GM23338 (cell line): Measurements from ENCODE around the gene CSTF2. TPM values are rescaled to one million over a fixed set of nuclear protein-coding genes. Genes with fewer than 3 reads are reported as not detected.

ENCODE experiments used
- ATAC-seq: fragments of 200-7000 bp; cut with Tn5 transposase; 3 replicates; pipeline ENCODE4 v1.9.1; 2020
- DNase-seq: peaks from one replicate; pipeline ENCODE4 v3.0.0-alpha.2; 2015; ENCODE audit warnings: low spot score
- H2AFZ ChIP-seq: fragments of 200-600 bp; sonication (generic); 2 replicates; pipeline ENCODE4 v1.8.0; 2016; ENCODE audit warnings: antibody characterized with exemption, mild to moderate bottlenecking, moderate library complexity
- H3F3A ChIP-seq: fragments of 200-600 bp; sonication (generic); replicated peaks from 2 replicates; pipeline ENCODE4 v1.8.0; 2017; ENCODE audit warnings: antibody characterized with exemption, mixed run types, low read depth
- H3K27ac ChIP-seq: fragments of 200-600 bp; sonication (generic); 2 replicates; pipeline ENCODE4 v1.6.1; 2016; ENCODE audit warnings: low read depth
- H3K27me3 ChIP-seq: fragments of 200-600 bp; sonication (generic); 2 replicates; pipeline ENCODE4 v1.8.0; 2016; ENCODE audit warnings: mild to moderate bottlenecking, mixed run types, moderate library complexity; ENCODE audit not compliant: insufficient read depth
- H3K36me3 ChIP-seq: fragments of 200-600 bp; sonication (generic); 2 replicates; pipeline ENCODE4 v1.8.0; 2016; ENCODE audit warnings: mild to moderate bottlenecking; ENCODE audit not compliant: insufficient read depth
- H3K4me1 ChIP-seq: fragments of 200-600 bp; sonication (generic); 2 replicates; pipeline ENCODE4 v1.8.0; 2016; ENCODE audit warnings: mild to moderate bottlenecking, moderate library complexity; ENCODE audit not compliant: insufficient read depth
- H3K4me2 ChIP-seq: fragments of 200-600 bp; sonication (generic); 2 replicates; pipeline ENCODE4 v1.7.1; 2017; ENCODE audit warnings: mixed run types
- H3K4me3 ChIP-seq: fragments of 200-600 bp; sonication (generic); 2 replicates; pipeline ENCODE4 v1.6.1; 2016; ENCODE audit warnings: mixed run types
- H3K79me2 ChIP-seq: fragments of 200-600 bp; sonication (generic); replicated peaks from 2 replicates; pipeline ENCODE4 v1.8.0; 2017; ENCODE audit warnings: mild to moderate bottlenecking; ENCODE audit not compliant: insufficient read depth
- H3K9me2 ChIP-seq: fragments of 200-600 bp; sonication (generic); 2 replicates; pipeline ENCODE4 v1.8.0; 2017; ENCODE audit not compliant: insufficient read depth
- H4K20me1 ChIP-seq: fragments of 200-600 bp; sonication (generic); replicated peaks from 2 replicates; pipeline ENCODE4 v1.8.0; 2017; ENCODE audit warnings: mild to moderate bottlenecking; ENCODE audit not compliant: insufficient read depth
- H3K27ac Mint-ChIP-seq: 2 replicates; pipeline ENCODE4 v1.8.0; 2020; ENCODE audit warnings: inconsistent platforms, mild to moderate bottlenecking, moderate library complexity, mixed read lengths
- H3K27me3 Mint-ChIP-seq: 3 replicates; pipeline ENCODE4 v1.8.0; 2022; ENCODE audit warnings: low read depth, mild to moderate bottlenecking, moderate library complexity, mixed read lengths, inconsistent platforms; ENCODE audit not compliant: insufficient read depth, poor library complexity
- H3K36me3 Mint-ChIP-seq: 3 replicates; pipeline ENCODE4 v1.8.0; 2021; ENCODE audit warnings: low read depth, mild to moderate bottlenecking, inconsistent platforms, moderate library complexity, mixed read lengths
- H3K4me1 Mint-ChIP-seq: 3 replicates; pipeline ENCODE4 v1.8.0; 2020; ENCODE audit warnings: mild to moderate bottlenecking, inconsistent platforms, mixed read lengths
- H3K4me3 Mint-ChIP-seq: 3 replicates; pipeline ENCODE4 v1.8.0; 2021; ENCODE audit warnings: moderate library complexity, mild to moderate bottlenecking, inconsistent platforms, mixed read lengths
- H3K9me3 Mint-ChIP-seq: 3 replicates; pipeline ENCODE4 v1.8.0; 2020; ENCODE audit warnings: moderate library complexity, mild to moderate bottlenecking, inconsistent platforms, mixed read lengths
- CTCF ChIP-seq, 2 experiments: fragments of 200-600 bp in 1 of 2; sonication (generic) in 1 of 2; conservative IDR thresholded peaks; 2 replicates each; pipeline versions ENCODE4 v1.5.1 to v1.6.1; 2016 to 2017; ENCODE audit warnings: antibody characterized with exemption in 2 of 2, low read depth in 2 of 2, mild to moderate bottlenecking in 2 of 2, moderate library complexity in 1 of 2
- EZH2 ChIP-seq: fragments of 200-600 bp; sonication (generic); IDR thresholded peaks from one replicate; pipeline ENCODE4 v1.8.0; 2017; ENCODE audit warnings: antibody characterized with exemption, mild to moderate bottlenecking, low read depth; ENCODE audit not compliant: unreplicated experiment
- JUNB ChIP-seq: IDR thresholded peaks from one replicate; pipeline ENCODE4 v1.6.1; 2016; ENCODE audit warnings: antibody characterized with exemption; ENCODE audit not compliant: unreplicated experiment
- NANOG ChIP-seq: IDR thresholded peaks from 2 replicates; pipeline ENCODE4 v1.6.1; 2016; ENCODE audit warnings: antibody characterized with exemption, borderline replicate concordance
- polyA plus RNA-seq: library from polyadenylated mRNA; unstranded; fragments of >200 nt; fragmentation: Nextera tagmentation; extraction: Ambion mirVana; gene quantifications from 2 replicates; pipeline ENCODE4 v1.2.1, GENCODE V29; 2016
- total RNA-seq: library from RNA; depleted of rRNA; stranded (reverse); fragments of >200 nt; shearing (Covaris generic); gene quantifications from 2 replicates; pipeline ENCODE4 v1.2.3, GENCODE V29; 2014
- TF ChIP-seq, protein P1 (sequence below): fragments of 250-450 bp; sonication (Bioruptor Pico); IDR thresholded peaks from 2 replicates; pipeline ENCODE4 v1.5.0; 2020; ENCODE audit warnings: mild to moderate bottlenecking, moderate library complexity

CSTF2 gene
- total and polyA plus RNA-seq, 2 experiments from 2014 or later, result 24.4 to 30.1 TPM

- Mint-ChIP-seq H3K27me3 (no peaks in the 10 kb centered on the region), H3K9me3 (no peaks in the 10 kb centered on the region; the same call in 2 of the 3 replicates), H3K4me1 (no peaks in the 10 kb centered on the region), H3K27ac (no peak overlapping the region), H3K4me3 (no peak overlapping the region), H3K36me3 (no peaks in the 10 kb centered on the region)
- no peak overlapping the region for H3K27ac ChIP-seq
- no peak overlapping the region for H3K4me3 ChIP-seq
- no peak overlapping the region for H3K4me2 ChIP-seq
- H3K36me3 ChIP-seq, result no peaks in the 10 kb centered on the region
- no peaks in the 10 kb centered on the region for H3K9me2 ChIP-seq
- TF ChIP-seq, protein P1, sequence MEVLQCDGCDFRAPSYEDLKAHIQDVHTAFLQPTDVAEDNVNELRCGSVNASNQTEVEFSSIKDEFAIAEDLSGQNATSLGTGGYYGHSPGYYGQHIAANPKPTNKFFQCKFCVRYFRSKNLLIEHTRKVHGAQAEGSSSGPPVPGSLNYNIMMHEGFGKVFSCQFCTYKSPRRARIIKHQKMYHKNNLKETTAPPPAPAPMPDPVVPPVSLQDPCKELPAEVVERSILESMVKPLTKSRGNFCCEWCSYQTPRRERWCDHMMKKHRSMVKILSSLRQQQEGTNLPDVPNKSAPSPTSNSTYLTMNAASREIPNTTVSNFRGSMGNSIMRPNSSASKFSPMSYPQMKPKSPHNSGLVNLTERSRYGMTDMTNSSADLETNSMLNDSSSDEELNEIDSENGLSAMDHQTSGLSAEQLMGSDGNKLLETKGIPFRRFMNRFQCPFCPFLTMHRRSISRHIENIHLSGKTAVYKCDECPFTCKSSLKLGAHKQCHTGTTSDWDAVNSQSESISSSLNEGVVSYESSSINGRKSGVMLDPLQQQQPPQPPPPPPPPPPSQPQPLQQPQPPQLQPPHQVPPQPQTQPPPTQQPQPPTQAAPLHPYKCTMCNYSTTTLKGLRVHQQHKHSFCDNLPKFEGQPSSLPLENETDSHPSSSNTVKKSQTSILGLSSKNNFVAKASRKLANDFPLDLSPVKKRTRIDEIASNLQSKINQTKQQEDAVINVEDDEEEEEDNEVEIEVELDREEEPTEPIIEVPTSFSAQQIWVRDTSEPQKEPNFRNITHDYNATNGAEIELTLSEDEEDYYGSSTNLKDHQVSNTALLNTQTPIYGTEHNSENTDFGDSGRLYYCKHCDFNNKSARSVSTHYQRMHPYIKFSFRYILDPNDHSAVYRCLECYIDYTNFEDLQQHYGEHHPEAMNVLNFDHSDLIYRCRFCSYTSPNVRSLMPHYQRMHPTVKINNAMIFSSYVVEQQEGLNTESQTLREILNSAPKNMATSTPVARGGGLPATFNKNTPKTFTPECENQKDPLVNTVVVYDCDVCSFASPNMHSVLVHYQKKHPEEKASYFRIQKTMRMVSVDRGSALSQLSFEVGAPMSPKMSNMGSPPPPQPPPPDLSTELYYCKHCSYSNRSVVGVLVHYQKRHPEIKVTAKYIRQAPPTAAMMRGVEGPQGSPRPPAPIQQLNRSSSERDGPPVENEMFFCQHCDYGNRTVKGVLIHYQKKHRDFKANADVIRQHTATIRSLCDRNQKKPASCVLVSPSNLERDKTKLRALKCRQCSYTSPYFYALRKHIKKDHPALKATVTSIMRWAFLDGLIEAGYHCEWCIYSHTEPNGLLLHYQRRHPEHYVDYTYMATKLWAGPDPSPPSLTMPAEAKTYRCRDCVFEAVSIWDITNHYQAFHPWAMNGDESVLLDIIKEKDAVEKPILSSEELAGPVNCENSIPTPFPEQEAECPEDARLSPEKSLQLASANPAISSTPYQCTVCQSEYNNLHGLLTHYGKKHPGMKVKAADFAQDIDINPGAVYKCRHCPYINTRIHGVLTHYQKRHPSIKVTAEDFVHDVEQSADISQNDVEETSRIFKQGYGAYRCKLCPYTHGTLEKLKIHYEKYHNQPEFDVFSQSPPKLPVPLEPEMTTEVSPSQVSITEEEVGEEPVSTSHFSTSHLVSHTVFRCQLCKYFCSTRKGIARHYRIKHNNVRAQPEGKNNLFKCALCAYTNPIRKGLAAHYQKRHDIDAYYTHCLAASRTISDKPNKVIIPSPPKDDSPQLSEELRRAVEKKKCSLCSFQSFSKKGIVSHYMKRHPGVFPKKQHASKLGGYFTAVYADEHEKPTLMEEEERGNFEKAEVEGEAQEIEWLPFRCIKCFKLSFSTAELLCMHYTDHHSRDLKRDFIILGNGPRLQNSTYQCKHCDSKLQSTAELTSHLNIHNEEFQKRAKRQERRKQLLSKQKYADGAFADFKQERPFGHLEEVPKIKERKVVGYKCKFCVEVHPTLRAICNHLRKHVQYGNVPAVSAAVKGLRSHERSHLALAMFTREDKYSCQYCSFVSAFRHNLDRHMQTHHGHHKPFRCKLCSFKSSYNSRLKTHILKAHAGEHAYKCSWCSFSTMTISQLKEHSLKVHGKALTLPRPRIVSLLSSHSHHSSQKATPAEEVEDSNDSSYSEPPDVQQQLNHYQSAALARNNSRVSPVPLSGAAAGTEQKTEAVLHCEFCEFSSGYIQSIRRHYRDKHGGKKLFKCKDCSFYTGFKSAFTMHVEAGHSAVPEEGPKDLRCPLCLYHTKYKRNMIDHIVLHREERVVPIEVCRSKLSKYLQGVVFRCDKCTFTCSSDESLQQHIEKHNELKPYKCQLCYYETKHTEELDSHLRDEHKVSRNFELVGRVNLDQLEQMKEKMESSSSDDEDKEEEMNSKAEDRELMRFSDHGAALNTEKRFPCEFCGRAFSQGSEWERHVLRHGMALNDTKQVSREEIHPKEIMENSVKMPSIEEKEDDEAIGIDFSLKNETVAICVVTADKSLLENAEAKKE (CRISPR knock-in tag), result no peak
- TF ChIP-seq CTCF (conservative IDR thresholded peaks at IDR 0.05; ENCODE audit: low read depth in 2 of 2), result no peak
- no peak for TF ChIP-seq EZH2
- TF ChIP-seq JUNB, result no peak
- no peak for TF ChIP-seq NANOG
- H3K4me1 ChIP-seq, result no peaks in the 10 kb centered on the region
- no peaks in the 10 kb centered on the region for H3F3A ChIP-seq
- H3K27me3 ChIP-seq, result no peaks in the 10 kb centered on the region
- H3K79me2 ChIP-seq, result no peaks in the 10 kb centered on the region
- no peak overlapping the region for H2AFZ ChIP-seq
- H4K20me1 ChIP-seq, result no peaks in the 10 kb centered on the region
- no peak for ATAC-seq
- no peak for DNase-seq
These were observed 43.2 kb downstream of the CSTF2 start for GRCh38 chrX:100863326-100863864.
